Naive B cell (primary cell): ENCODE results near the gene EPO. TPM values are rescaled to one million over a fixed set of nuclear protein-coding genes. Genes with fewer than 3 reads are reported as not detected.
A peak's percentile ranks its signal among the peaks of the same experiment; 100 is the strongest.

ENCODE experiments used
- ATAC-seq, 2 donors: fragments of 150-1000 bp; cut with Tn5 transposase; 2 replicates each; pipeline ENCODE4 v1.10.0; 2021; ENCODE audit warnings: low read depth in 2 of 2, mild to moderate bottlenecking in 2 of 2, moderate library complexity in 2 of 2
- DNase-seq: peaks from one replicate; pipeline ENCODE4 v3.0.0; 2022
- H3K27ac Mint-ChIP-seq, 6 donors: one replicate each; pipeline ENCODE4 v1.8.0; 2020 to 2022; ENCODE audit warnings: mild to moderate bottlenecking in 6 of 6, mixed read lengths in 6 of 6, moderate library complexity in 5 of 6, inconsistent platforms in 2 of 6
- H3K27me3 Mint-ChIP-seq, 3 donors: one replicate each; pipeline ENCODE4 v1.8.0; 2021 to 2022; ENCODE audit warnings: mixed read lengths in 3 of 3, mild to moderate bottlenecking in 1 of 3
- H3K36me3 Mint-ChIP-seq, 2 donors: one replicate each; pipeline ENCODE4 v1.8.0; 2020 to 2022; ENCODE audit warnings: mixed read lengths in 2 of 2, inconsistent platforms in 1 of 2, mild to moderate bottlenecking in 1 of 2
- H3K4me1 Mint-ChIP-seq, 3 donors: one replicate each; pipeline ENCODE4 v1.8.0; 2020 to 2022; ENCODE audit warnings: mixed read lengths in 3 of 3, inconsistent platforms in 1 of 3, mild to moderate bottlenecking in 1 of 3, moderate library complexity in 1 of 3
- H3K4me3 Mint-ChIP-seq, 8 donors: one replicate each; pipeline ENCODE4 v1.8.0; 2020 to 2022; ENCODE audit warnings: mild to moderate bottlenecking in 8 of 8, mixed read lengths in 8 of 8, moderate library complexity in 8 of 8, inconsistent platforms in 2 of 8
- H3K9me3 Mint-ChIP-seq, 7 donors: one replicate each; pipeline ENCODE4 v1.8.0; 2020 to 2022; ENCODE audit warnings: mixed read lengths in 7 of 7, mild to moderate bottlenecking in 5 of 7, inconsistent platforms in 2 of 7, moderate library complexity in 1 of 7
- polyA plus RNA-seq, 6 donors: library from polyadenylated mRNA; unstranded; fragments of 300-500 nt; fragmentation: Illumina TruSeq; gene quantifications; one replicate each; pipeline ENCODE4 v1.2.3, GENCODE V29; 2021; ENCODE audit warnings: low read depth in 6 of 6

EPO gene
- polyA plus RNA-seq, 6 donors from 2014 or later: not detected

- H3K4me3 Mint-ChIP-seq: no peak overlapping the region
- no peak for ATAC-seq
- H3K4me1 Mint-ChIP-seq: peaks cover 23 to 30% (median 27%) of the 10 kb centered on the region in 3 donors
- peak overlapping the region in 1 of 6 donors; percentile 60 for H3K27ac Mint-ChIP-seq
- no peaks in the 10 kb centered on the region for H3K36me3 Mint-ChIP-seq
- DNase-seq: no peak
- H3K9me3 Mint-ChIP-seq: peaks cover 0 to 2% (median 0%) of the 10 kb centered on the region in 7 donors
- H3K27me3 Mint-ChIP-seq: no peaks in the 10 kb centered on the region
Observed at GRCh38 chr7:100686822-100687211, 33.5 kb upstream of the EPO start.

- no peak for DNase-seq
- Mint-ChIP-seq H3K36me3 (no peaks in the 10 kb centered on the region), H3K9me3 (peaks cover 0 to 2% (median 0%) of the 10 kb centered on the region in 7 donors), H3K4me3 (no peak overlapping the region), H3K4me1 (peaks cover 28 to 35% (median 31%) of the 10 kb centered on the region in 3 donors), H3K27me3 (no peaks in the 10 kb centered on the region), H3K27ac (peak overlapping the region in 1 of 6 donors; percentile 42)
- no peak for ATAC-seq
Observed at GRCh38 chr7:100687261-100687660, 33.0 kb upstream of the EPO start.

- peaks cover 34 to 40% (median 37%) of the 10 kb centered on the region in 3 donors for H3K4me1 Mint-ChIP-seq
- ATAC-seq (no peak), DNase-seq (no peak)
- peaks cover 0 to 2% (median 0%) of the 10 kb centered on the region in 7 donors for H3K9me3 Mint-ChIP-seq
- H3K4me3 Mint-ChIP-seq: no peak overlapping the region
- no peaks in the 10 kb centered on the region for H3K27me3 Mint-ChIP-seq
- no peaks in the 10 kb centered on the region for H3K36me3 Mint-ChIP-seq
- H3K27ac Mint-ChIP-seq: no peak overlapping the region
Observed at GRCh38 chr7:100687751-100688300, 32.4 kb upstream of the EPO start.

GRCh38 chr7:100688326-100688860, 31.9 kb upstream of the EPO start:
- Mint-ChIP-seq H3K27me3 (no peaks in the 10 kb centered on the region), H3K36me3 (no peaks in the 10 kb centered on the region), H3K27ac (peak overlapping the region in 3 of 6 donors; percentile 17 to 93 (median 79)), H3K9me3 (peaks cover 0 to 2% (median 0%) of the 10 kb centered on the region in 7 donors), H3K4me1 (peaks cover 39 to 46% (median 42%) of the 10 kb centered on the region in 3 donors), H3K4me3 (peak overlapping the region in 1 of 8 donors; percentile 52)
- no peak for ATAC-seq
- no peak for DNase-seq

- no peak for ATAC-seq
- no peak for DNase-seq
- peak overlapping the region in 5 of 6 donors; percentile 7 to 92 (median 17) for H3K27ac Mint-ChIP-seq
- no peaks in the 10 kb centered on the region for H3K27me3 Mint-ChIP-seq
- no peaks in the 10 kb centered on the region for H3K36me3 Mint-ChIP-seq
- peaks cover 40 to 47% (median 44%) of the 10 kb centered on the region in 3 donors for H3K4me1 Mint-ChIP-seq
- H3K9me3 Mint-ChIP-seq: peaks cover 0 to 2% (median 0%) of the 10 kb centered on the region in 7 donors
- H3K4me3 Mint-ChIP-seq: peak overlapping the region in 6 of 8 donors; percentile 3 to 69 (median 44)
Observed at GRCh38 chr7:100689230-100690135, 30.8 kb upstream of the EPO start.

DNA sequence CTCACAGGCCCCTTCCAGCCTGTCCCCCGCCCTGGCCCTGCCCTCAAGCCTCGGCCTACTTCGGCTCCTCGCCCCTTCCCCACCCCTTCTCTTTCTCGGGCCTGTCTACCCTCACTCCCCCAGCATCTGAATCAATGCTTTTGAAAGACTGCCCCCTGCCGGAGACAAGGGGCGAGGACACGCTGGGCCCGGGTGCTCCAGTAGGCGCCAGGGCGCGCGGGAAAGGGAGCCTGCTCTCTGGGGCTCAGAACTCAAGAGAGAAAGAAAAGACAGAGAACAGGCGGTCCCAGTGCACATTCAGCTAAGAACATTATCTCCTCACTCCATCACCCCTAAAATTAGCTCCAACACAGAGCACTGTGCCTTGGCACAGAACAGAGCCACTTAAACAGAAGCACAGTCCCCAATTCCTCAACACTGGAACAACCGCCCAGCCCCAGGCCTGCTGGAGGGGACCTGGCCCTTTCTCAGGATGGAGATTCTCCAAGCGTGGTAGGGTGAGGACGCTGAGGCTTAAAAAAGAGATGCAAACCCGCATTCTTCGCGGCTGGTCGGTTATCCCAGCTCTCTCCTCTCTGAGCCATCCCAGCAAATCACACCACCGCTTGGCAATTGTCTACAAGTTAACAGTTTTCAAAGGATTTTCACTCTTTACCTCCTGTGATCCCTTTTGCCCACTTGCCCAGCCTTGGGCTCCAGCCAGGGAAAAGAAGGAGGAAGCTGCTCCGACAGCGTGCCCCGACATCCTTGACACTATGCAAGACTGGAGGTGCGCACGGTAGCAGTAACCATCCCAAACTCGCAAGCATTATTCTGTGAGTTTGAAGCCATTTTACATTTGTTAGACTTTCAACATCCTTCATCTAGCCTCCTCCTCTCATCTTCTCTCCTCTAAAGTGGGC, 28.3 kb upstream of the EPO start:
- Mint-ChIP-seq H3K27ac (peak overlapping the region in 5 of 6 donors; percentile 26 to 93 (median 33)), H3K36me3 (no peaks in the 10 kb centered on the region), H3K4me1 (peaks cover 42 to 63% (median 55%) of the 10 kb centered on the region in 3 donors), H3K9me3 (peaks cover 0 to 2% (median 0%) of the 10 kb centered on the region in 7 donors), H3K27me3 (no peaks in the 10 kb centered on the region), H3K4me3 (peak overlapping the region; percentile 87 to 98 (median 92))
- DNase-seq (peak; percentile 75), ATAC-seq (peak; percentile 60 to 65)

- Mint-ChIP-seq H3K4me3 (peak overlapping the region; percentile 87 to 98 (median 92)), H3K36me3 (no peaks in the 10 kb centered on the region), H3K27me3 (no peaks in the 10 kb centered on the region), H3K27ac (peak overlapping the region; percentile 11 to 95 (median 92)), H3K4me1 (peaks cover 41 to 63% (median 55%) of the 10 kb centered on the region in 3 donors), H3K9me3 (peaks cover 0 to 2% (median 0%) of the 10 kb centered on the region in 7 donors)
- ATAC-seq (no peak), DNase-seq (no peak)
Observed at GRCh38 chr7:100692578-100692961, 27.7 kb upstream of the EPO start.

DNA sequence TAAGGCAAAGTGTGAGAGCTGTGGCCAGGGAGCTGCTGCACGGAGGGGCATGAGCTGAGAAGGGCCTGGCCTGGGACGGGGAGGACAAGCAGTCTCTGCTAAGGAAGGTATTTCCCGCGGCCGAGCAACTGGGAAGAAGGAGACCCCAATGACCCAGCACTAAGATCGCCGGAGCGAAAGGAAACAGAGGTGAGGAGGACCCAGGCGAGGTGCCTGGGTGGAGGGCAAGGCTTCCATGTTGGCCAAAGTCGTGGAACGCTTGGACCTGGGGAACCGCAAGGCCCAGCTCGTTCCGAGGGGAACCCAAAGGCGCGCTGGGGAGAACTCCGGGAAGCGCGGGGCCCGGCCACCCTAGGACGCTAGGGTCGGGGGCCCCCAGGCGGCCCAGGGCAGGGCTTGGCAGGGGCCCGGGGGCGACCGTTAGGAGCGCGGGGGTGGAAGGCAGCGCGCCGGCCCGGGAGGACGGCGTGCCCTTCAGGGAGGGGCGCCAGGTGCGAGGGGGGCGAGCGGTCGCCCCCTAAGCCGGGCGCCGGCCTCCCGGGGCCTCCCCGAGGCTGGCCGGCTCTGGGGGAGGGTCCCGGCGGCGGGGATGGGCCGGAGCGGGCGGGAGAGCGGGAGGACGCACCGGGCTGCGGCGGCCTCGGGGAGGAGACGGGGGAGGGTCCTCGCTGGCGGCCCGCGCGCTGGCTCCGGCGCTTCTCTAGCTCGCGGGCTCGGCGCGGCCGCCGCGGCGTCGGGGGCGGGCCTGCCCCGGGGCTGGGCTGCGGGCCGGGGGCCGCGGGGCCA, 26.8 kb upstream of the EPO start:
- Mint-ChIP-seq H3K36me3 (no peaks in the 10 kb centered on the region), H3K27ac (peak overlapping the region; percentile 82 to 95 (median 92)), H3K9me3 (peaks cover 0 to 2% (median 0%) of the 10 kb centered on the region in 7 donors), H3K4me3 (peak overlapping the region; percentile 87 to 98 (median 92)), H3K4me1 (peaks cover 41 to 63% (median 50%) of the 10 kb centered on the region in 3 donors), H3K27me3 (no peaks in the 10 kb centered on the region)
- DNase-seq (no peak), ATAC-seq (peak; percentile 32 to 34)

DNA sequence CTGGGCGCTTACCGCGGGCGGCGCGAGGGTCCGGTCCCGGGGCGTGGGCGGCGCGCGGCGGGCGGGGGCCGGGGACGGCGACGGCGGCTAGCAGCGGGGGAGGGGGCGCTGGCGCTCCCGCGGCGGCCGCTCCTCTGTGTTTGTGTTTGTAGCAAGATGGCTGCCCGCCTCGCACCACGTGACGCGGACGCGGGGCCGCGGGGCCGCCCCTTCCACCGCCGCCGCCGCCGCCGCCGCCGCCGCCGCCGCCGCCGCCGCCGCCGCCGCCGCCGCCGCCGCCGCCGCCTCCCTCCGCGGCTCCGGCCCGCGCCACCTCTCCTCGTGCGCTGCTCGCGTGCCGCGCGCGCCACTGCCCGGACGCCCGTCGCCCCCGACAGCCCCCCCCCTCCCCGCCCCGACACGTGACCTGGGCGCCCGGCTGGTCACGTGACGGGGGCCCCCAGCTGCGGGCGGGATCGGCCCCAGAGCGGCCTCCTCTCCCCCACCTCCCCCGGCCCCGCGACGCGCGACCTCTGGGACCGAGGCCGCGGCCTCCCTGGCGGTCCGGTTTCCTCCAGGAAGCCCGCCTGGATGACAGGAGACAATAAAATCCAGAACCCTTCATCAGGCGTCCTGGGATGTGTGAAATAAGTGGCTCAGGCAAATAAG, 26.0 kb upstream of the EPO start, which contains the start of gene GIGYF1:
Gene GIGYF1, minus strand, starts transcription at position 153 of the 648 bp plus-strand sequence. CDS start 6,012 bp downstream, outside the sequence.
- DNase-seq: peak; percentile 73
- peaks cover 0 to 3% (median 0%) of the 10 kb centered on the region in 3 donors for H3K27me3 Mint-ChIP-seq
- peaks cover 0 to 2% (median 0%) of the 10 kb centered on the region in 7 donors for H3K9me3 Mint-ChIP-seq
- H3K27ac Mint-ChIP-seq: peak within 1 kb of the TSS; percentile 85 to 97 (median 94)
- H3K4me3 Mint-ChIP-seq: peak within 1 kb of the TSS; percentile 87 to 98 (median 92)
- H3K36me3 Mint-ChIP-seq: no peaks in the 10 kb centered on the region
- ATAC-seq: peak; percentile 70 to 73
- H3K4me1 Mint-ChIP-seq: peaks cover 33 to 56% (median 45%) of the 10 kb centered on the region in 3 donors

DNA sequence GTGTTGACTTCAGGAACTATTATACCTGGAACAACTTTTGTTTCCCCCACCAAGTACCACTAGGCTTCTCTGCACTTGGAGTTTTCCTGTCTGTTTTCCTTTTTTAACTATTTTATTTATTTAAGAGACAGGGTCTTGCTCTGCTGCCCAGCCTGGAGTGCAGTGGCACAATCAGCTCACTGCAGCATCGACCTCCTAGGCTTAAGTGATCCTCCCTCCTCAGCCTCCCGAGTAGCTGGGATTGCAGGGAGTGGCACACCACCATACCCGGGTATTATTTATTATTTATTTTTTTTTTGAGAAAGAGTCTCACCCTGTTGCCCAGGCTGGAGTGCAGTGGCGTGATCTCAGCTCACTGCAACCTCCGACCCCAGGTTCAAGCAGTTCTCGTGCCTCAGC, 24.1 kb upstream of the EPO start:
- H3K36me3 Mint-ChIP-seq: no peaks in the 10 kb centered on the region
- peaks cover 0 to 10% (median 0%) of the 10 kb centered on the region in 3 donors for H3K27me3 Mint-ChIP-seq
- no peaks in the 10 kb centered on the region for H3K9me3 Mint-ChIP-seq
- H3K4me3 Mint-ChIP-seq: peak overlapping the region in 6 of 8 donors; percentile 72 to 90 (median 83)
- H3K27ac Mint-ChIP-seq: peak overlapping the region in 2 of 6 donors; percentile 77 to 84
- peaks cover 27 to 40% (median 39%) of the 10 kb centered on the region in 3 donors for H3K4me1 Mint-ChIP-seq
- ATAC-seq (no peak), DNase-seq (no peak)

DNA sequence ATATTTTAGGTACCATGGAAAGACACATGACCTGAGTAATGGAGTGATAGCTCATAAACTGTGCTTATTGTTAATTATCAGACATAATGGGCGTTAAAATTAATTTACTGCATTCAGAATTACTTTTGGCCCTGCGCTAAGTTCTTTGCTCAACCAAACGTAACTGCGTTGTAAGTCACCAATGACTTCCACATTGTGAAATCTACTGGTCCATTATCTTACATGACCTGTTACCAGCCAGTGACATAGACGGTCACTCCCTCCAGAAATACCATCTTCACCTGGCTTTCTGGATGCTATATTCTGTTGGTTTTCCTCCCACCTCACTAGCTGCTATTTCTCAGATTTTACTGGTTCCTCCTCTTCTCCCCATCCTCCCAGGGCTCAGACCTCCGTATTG, 21.2 kb upstream of the EPO start:
- no peak overlapping the region for H3K27ac Mint-ChIP-seq
- H3K9me3 Mint-ChIP-seq: no peaks in the 10 kb centered on the region
- H3K4me3 Mint-ChIP-seq: no peak overlapping the region
- no peaks in the 10 kb centered on the region for H3K36me3 Mint-ChIP-seq
- peaks cover 0 to 10% (median 0%) of the 10 kb centered on the region in 3 donors for H3K27me3 Mint-ChIP-seq
- H3K4me1 Mint-ChIP-seq: peaks cover 6 to 21% (median 16%) of the 10 kb centered on the region in 3 donors
- DNase-seq: no peak
- no peak for ATAC-seq
